GM12873 (cell line): ENCODE measurements around the gene OCIAD1.

Experiments
- TF ChIP-seq, protein P1 (sequence below): IDR thresholded peaks from 2 replicates; pipeline ENCODE4 v1.5.1; 2012; ENCODE audit warnings: low read depth, mild to moderate bottlenecking, moderate library complexity, low read length, control low read depth; ENCODE audit not compliant: insufficient read depth; ENCODE audit errors: missing control alignments

OCIAD1 gene, protein sequence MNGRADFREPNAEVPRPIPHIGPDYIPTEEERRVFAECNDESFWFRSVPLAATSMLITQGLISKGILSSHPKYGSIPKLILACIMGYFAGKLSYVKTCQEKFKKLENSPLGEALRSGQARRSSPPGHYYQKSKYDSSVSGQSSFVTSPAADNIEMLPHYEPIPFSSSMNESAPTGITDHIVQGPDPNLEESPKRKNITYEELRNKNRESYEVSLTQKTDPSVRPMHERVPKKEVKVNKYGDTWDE

DNA sequence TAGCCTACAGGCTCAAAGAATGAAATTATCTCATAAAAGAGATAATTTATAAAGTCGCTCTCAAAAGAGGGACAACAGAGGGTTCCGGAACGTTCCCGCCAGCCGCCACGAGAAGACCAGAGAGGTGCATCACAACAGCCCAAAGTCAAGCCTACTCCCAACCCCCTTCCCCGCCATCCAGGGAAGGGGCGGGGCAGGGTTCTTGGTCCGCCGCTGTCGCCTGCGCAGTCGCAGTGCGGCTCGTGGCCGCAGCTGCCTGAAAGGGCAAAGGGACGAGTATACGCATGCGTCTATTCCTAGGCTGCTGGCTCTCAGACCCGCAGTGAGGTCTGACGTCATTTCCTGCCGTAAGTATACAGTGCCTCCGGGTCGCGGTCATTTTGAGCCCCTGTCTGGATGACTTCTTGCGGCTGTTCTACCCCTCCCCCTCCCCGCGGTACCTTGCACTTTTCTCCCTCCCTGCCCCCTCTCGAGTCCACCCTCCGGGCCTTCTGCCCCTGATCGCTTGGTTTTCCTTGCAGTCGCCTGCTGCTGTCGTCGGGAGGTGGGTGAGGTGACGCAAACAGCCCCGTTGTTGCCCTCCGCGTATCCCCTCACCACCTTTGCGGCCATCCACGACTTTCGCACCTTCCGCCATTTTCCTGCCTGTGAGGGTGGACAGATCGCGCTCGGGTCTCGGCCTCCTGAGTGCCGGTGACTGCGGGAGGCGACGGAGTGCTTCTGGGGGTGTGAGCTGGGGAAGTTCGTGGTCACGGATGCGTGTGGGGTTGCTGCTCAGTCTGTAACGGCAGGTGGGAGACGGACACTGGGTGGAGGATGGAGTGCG lies at the start of gene OCIAD1:
Gene OCIAD1, plus strand, starts transcription at position 383 of the 826 bp plus-strand sequence. CDS start 1,537 bp downstream, outside the sequence.
- TF ChIP-seq, protein P1, sequence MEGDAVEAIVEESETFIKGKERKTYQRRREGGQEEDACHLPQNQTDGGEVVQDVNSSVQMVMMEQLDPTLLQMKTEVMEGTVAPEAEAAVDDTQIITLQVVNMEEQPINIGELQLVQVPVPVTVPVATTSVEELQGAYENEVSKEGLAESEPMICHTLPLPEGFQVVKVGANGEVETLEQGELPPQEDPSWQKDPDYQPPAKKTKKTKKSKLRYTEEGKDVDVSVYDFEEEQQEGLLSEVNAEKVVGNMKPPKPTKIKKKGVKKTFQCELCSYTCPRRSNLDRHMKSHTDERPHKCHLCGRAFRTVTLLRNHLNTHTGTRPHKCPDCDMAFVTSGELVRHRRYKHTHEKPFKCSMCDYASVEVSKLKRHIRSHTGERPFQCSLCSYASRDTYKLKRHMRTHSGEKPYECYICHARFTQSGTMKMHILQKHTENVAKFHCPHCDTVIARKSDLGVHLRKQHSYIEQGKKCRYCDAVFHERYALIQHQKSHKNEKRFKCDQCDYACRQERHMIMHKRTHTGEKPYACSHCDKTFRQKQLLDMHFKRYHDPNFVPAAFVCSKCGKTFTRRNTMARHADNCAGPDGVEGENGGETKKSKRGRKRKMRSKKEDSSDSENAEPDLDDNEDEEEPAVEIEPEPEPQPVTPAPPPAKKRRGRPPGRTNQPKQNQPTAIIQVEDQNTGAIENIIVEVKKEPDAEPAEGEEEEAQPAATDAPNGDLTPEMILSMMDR, result no peak

DNA sequence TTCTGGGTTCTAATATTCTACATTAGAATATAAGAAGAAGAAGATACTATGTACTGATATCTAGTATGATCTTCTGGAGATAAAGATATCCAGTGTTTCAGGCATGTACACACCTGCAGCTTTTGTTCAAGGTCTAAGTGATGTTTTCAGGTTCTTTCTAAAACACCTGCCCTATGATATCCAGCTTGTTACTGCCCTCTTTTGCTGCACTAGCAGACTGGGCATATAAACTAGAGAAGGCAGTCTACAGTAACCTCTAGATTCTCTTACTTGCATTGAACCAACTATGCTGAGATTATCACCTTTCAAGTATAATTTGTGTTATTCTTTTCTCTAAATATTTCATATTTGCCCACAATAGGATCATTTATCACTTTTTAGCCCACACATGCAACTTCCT lies 48.9 kb upstream of the OCIAD1 start:
- TF ChIP-seq, protein P1, result no peak

DNA sequence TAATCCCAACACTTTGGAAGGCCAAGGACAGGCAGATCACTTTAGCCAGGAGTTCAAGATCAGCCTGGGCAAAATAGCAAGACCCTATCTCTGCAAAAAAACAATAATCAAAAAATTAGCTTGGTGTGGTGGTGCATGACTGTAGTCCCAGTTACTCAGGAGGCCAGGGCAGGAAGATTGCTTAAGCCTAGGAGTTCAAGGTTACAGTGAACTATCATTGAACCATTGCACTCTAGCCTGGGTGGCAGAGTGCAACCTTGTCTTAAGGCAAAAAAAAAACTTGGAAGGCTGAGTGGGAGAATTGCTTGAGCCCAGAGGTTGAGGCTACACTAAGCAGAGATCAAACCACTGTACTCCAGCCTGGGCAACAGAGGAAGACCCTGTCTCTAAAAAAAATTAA lies 45.6 kb upstream of the OCIAD1 start:
- TF ChIP-seq, protein P1, result no peak

DNA sequence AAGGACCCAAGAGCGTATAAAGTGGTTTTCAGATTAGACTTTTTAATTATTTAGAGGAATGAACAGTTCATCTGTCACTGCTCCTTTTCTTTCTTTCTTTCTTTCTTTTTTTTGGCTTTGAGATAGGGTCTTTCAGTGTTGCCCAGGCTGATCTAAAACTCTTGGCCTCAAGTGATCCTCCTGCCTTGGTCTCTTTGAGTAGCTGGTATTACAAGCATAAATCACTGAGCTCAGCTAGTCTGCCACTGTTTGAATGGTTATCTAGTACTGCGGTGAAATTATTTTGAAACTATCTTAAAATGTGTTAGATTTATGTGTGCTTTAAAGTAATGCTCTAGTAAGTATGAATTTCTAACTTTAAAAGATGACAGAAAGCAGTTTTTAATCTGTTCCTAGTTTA lies 44.3 kb upstream of the OCIAD1 start:
- TF ChIP-seq, protein P1, result no peak

DNA sequence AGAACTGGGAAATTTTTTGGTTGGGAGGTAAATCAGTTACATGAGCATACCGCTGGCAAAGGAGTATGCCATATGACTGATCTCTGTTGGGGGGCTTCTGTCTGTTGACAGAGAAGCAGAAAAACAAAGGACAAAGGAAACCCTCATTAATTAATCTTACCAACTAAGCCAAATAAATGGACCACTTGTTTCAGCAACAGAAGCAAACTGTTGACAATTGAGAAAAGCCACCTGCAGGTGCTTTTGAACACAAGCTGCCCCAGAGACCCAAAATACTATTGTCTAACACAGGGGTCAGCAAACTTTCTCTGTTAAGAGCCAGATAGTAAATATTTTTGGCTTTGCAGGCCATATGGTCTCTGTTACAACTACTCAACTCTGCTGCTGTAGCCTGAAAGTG lies 43.8 kb upstream of the OCIAD1 start:
- TF ChIP-seq, protein P1, result no peak

DNA sequence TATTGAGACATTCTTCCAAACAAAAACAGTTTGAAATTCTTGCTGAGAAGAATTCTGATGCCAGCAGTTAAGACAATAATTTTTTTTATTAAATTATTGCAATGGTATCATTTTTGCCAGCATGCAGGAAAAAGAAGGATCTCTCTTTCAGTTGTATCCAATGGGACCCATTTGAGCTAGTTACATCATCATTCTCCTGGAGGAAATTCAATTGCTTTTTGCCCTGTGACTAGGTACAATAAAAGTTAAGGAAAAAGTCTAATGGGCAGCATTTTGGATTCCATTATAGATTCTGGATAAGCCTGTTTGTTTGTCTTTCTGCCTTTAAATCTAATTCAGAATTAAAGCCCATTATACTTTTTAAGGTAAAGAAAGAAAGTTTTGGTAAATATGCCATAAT lies 40.3 kb upstream of the OCIAD1 start:
- TF ChIP-seq, protein P1, result no peak

DNA sequence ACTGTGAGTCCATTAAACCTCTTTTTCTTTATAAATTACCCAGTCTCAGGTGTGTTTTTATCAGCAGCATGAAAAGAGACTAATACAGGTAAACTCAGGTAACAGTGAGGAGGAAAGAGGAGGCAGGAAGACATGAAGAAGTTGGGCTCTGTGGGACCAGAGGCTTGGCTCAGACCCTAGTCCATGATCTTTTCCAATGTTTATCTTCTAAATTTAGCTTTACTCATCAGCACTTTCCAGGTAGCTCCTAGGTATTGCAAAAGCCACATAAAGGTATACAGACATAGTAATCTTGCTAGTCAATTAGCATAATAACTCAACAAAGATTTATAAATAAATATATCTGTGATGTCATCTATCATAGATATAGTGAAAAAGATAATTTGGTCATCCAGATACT lies 39.6 kb upstream of the OCIAD1 start:
- TF ChIP-seq, protein P1, result no peak
